Measurements from ENCODE around the gene EFHD1. TPM values are rescaled to one million over a fixed set of nuclear protein-coding genes. Genes with fewer than 3 reads are reported as not detected.
"Not testable (repeated sequence)": the region's sequence is repeated elsewhere in the genome, so short reads cannot be mapped to it uniquely, and the experiment has no call there.

EFHD1 gene
- polyA plus RNA-seq, 1 donor = 1.7 TPM

GRCh38 chr2:232634206-232635150 lies 1.1 kb downstream of the EFHD1 start:
- no peak overlapping the region for H3K27ac ChIP-seq (ENCODE audit: low read length)

GRCh38 chr2:232635376-232635775 lies 2.0 kb downstream of the EFHD1 start:
- 100% methylated on average over 1 of the region's 10 CpGs for WGBS (ENCODE audit: insufficient coverage, low lambda C conversion rate)
- H3K4me3 ChIP-seq (ENCODE audit: low read length) = not testable (repeated sequence)

More at GRCh38 chr2:232634206-232635150, 1.1 kb downstream of the EFHD1 start:
- peak overlapping the region; percentile 30 for H3K4me3 ChIP-seq (ENCODE audit: low read length)
- no peaks in the 10 kb centered on the region for H3K36me3 ChIP-seq (ENCODE audit: control insufficient read depth, insufficient read depth, low read length)
- peaks cover 12% of the 10 kb centered on the region for H3K4me1 ChIP-seq (ENCODE audit: control insufficient read depth, insufficient read depth, low read length)
- no CpG with 5 or more reads among the region's 61 CpGs for WGBS (ENCODE audit: insufficient coverage, low lambda C conversion rate)
- DNase-seq = no peak
- peaks cover 53% of the 10 kb centered on the region for H3K27me3 ChIP-seq (ENCODE audit: control insufficient read depth, insufficient read depth, low read length)
- peaks cover 7% of the 10 kb centered on the region for H3K9me3 ChIP-seq (ENCODE audit: control insufficient read depth, low read depth, low read length)

GRCh38 chr2:232635820-232636219 lies 2.4 kb downstream of the EFHD1 start:
- Histone ChIP-seq H3K27me3 (ENCODE audit: control insufficient read depth, insufficient read depth, low read length) (peaks cover 53% of the 10 kb centered on the region), H3K9me3 (ENCODE audit: control insufficient read depth, low read depth, low read length) (peaks cover 7% of the 10 kb centered on the region)
- no CpG with 5 or more reads among the region's 4 CpGs for WGBS (ENCODE audit: insufficient coverage, low lambda C conversion rate)

More at GRCh38 chr2:232635376-232635775, 2.0 kb downstream of the EFHD1 start:
- not testable (repeated sequence) for H3K9me3 ChIP-seq (ENCODE audit: control insufficient read depth, low read depth, low read length); H3K36me3 ChIP-seq (ENCODE audit: control insufficient read depth, insufficient read depth, low read length); H3K27ac ChIP-seq (ENCODE audit: low read length); DNase-seq
- H3K27me3 ChIP-seq (ENCODE audit: control insufficient read depth, insufficient read depth, low read length) = peaks cover 53% of the 10 kb centered on the region
- H3K4me1 ChIP-seq (ENCODE audit: control insufficient read depth, insufficient read depth, low read length) = peaks cover 12% of the 10 kb centered on the region

GRCh38 chr2:232636788-232637420 lies 3.5 kb downstream of the EFHD1 start:
- WGBS (ENCODE audit: insufficient coverage, low lambda C conversion rate) = 100% methylated on average over 2 of the region's 16 CpGs
- H3K4me1 ChIP-seq (ENCODE audit: control insufficient read depth, insufficient read depth, low read length) = peaks cover 12% of the 10 kb centered on the region
- no peaks in the 10 kb centered on the region for H3K36me3 ChIP-seq (ENCODE audit: control insufficient read depth, insufficient read depth, low read length)
- H3K27me3 ChIP-seq (ENCODE audit: control insufficient read depth, insufficient read depth, low read length) = peaks cover 46% of the 10 kb centered on the region
- H3K4me3 ChIP-seq (ENCODE audit: low read length) = no peak overlapping the region
- no peak for DNase-seq
- peaks cover 7% of the 10 kb centered on the region for H3K9me3 ChIP-seq (ENCODE audit: control insufficient read depth, low read depth, low read length)
- H3K27ac ChIP-seq (ENCODE audit: low read length) = no peak overlapping the region

More at GRCh38 chr2:232635820-232636219, 2.4 kb downstream of the EFHD1 start:
- H3K4me3 ChIP-seq (ENCODE audit: low read length) = no peak overlapping the region
- H3K36me3 ChIP-seq (ENCODE audit: control insufficient read depth, insufficient read depth, low read length) = no peaks in the 10 kb centered on the region
- no peak for DNase-seq
- no peak overlapping the region for H3K27ac ChIP-seq (ENCODE audit: low read length)
- H3K4me1 ChIP-seq (ENCODE audit: control insufficient read depth, insufficient read depth, low read length) = peaks cover 12% of the 10 kb centered on the region

- Histone ChIP-seq H3K9me3 (ENCODE audit: control insufficient read depth, low read depth, low read length) (peaks cover 6% of the 10 kb centered on the region), H3K27me3 (ENCODE audit: control insufficient read depth, insufficient read depth, low read length) (peaks cover 35% of the 10 kb centered on the region), H3K27ac (ENCODE audit: low read length) (no peak overlapping the region), H3K4me3 (ENCODE audit: low read length) (no peak overlapping the region), H3K36me3 (ENCODE audit: control insufficient read depth, insufficient read depth, low read length) (no peaks in the 10 kb centered on the region), H3K4me1 (ENCODE audit: control insufficient read depth, insufficient read depth, low read length) (peaks cover 8% of the 10 kb centered on the region)
- WGBS (ENCODE audit: insufficient coverage, low lambda C conversion rate) = 80% methylated on average over 1 of the region's 11 CpGs
- no peak for DNase-seq
Observed at GRCh38 chr2:232637866-232638583, 4.6 kb downstream of the EFHD1 start.

- no CpG with 5 or more reads among the region's 11 CpGs for WGBS (ENCODE audit: insufficient coverage, low lambda C conversion rate)
- no peak overlapping the region for H3K27ac ChIP-seq (ENCODE audit: low read length)
- no peaks in the 10 kb centered on the region for H3K9me3 ChIP-seq (ENCODE audit: control insufficient read depth, low read depth, low read length)
- peaks cover 2% of the 10 kb centered on the region for H3K4me1 ChIP-seq (ENCODE audit: control insufficient read depth, insufficient read depth, low read length)
- H3K4me3 ChIP-seq (ENCODE audit: low read length) = no peak overlapping the region
- no peaks in the 10 kb centered on the region for H3K36me3 ChIP-seq (ENCODE audit: control insufficient read depth, insufficient read depth, low read length)
- no peak for DNase-seq
- peaks cover 4% of the 10 kb centered on the region for H3K27me3 ChIP-seq (ENCODE audit: control insufficient read depth, insufficient read depth, low read length)
Observed at GRCh38 chr2:232641153-232641848, 7.9 kb downstream of the EFHD1 start.

GRCh38 chr2:232643147-232643425 lies 9.7 kb downstream of the EFHD1 start:
- H3K27ac ChIP-seq (ENCODE audit: low read length) = no peak overlapping the region
- H3K9me3 ChIP-seq (ENCODE audit: control insufficient read depth, low read depth, low read length) = no peaks in the 10 kb centered on the region
- no CpG with 5 or more reads among the region's 3 CpGs for WGBS (ENCODE audit: insufficient coverage, low lambda C conversion rate)
- H3K4me3 ChIP-seq (ENCODE audit: low read length) = no peak overlapping the region
- peaks cover 1% of the 10 kb centered on the region for H3K27me3 ChIP-seq (ENCODE audit: control insufficient read depth, insufficient read depth, low read length)
- no peaks in the 10 kb centered on the region for H3K36me3 ChIP-seq (ENCODE audit: control insufficient read depth, insufficient read depth, low read length)
- H3K4me1 ChIP-seq (ENCODE audit: control insufficient read depth, insufficient read depth, low read length) = no peaks in the 10 kb centered on the region
- no peak for DNase-seq

- 100% methylated on average over 2 of the region's 8 CpGs for WGBS (ENCODE audit: insufficient coverage, low lambda C conversion rate)
- no peak for DNase-seq
- no peaks in the 10 kb centered on the region for H3K4me1 ChIP-seq (ENCODE audit: control insufficient read depth, insufficient read depth, low read length)
- H3K27ac ChIP-seq (ENCODE audit: low read length) = no peak overlapping the region
- no peak overlapping the region for H3K4me3 ChIP-seq (ENCODE audit: low read length)
- H3K36me3 ChIP-seq (ENCODE audit: control insufficient read depth, insufficient read depth, low read length) = no peaks in the 10 kb centered on the region
- no peaks in the 10 kb centered on the region for H3K9me3 ChIP-seq (ENCODE audit: control insufficient read depth, low read depth, low read length)
- no peaks in the 10 kb centered on the region for H3K27me3 ChIP-seq (ENCODE audit: control insufficient read depth, insufficient read depth, low read length)
Observed at GRCh38 chr2:232643813-232644347, 10.5 kb downstream of the EFHD1 start.

- H3K9me3 ChIP-seq (ENCODE audit: control insufficient read depth, low read depth, low read length) = no peaks in the 10 kb centered on the region
- no peaks in the 10 kb centered on the region for H3K36me3 ChIP-seq (ENCODE audit: control insufficient read depth, insufficient read depth, low read length)
- no peaks in the 10 kb centered on the region for H3K27me3 ChIP-seq (ENCODE audit: control insufficient read depth, insufficient read depth, low read length)
- H3K4me3 ChIP-seq (ENCODE audit: low read length) = no peak overlapping the region
- no peak for DNase-seq
- WGBS (ENCODE audit: insufficient coverage, low lambda C conversion rate) = no CpG with 5 or more reads among the region's 6 CpGs
- no peaks in the 10 kb centered on the region for H3K4me1 ChIP-seq (ENCODE audit: control insufficient read depth, insufficient read depth, low read length)
- H3K27ac ChIP-seq (ENCODE audit: low read length) = no peak overlapping the region
Observed at GRCh38 chr2:232645061-232645460, 11.7 kb downstream of the EFHD1 start.

GRCh38 chr2:232646726-232647125 lies 13.3 kb downstream of the EFHD1 start:
- Histone ChIP-seq H3K27ac (ENCODE audit: low read length) (no peak overlapping the region), H3K4me1 (ENCODE audit: control insufficient read depth, insufficient read depth, low read length) (no peaks in the 10 kb centered on the region), H3K27me3 (ENCODE audit: control insufficient read depth, insufficient read depth, low read length) (no peaks in the 10 kb centered on the region), H3K36me3 (ENCODE audit: control insufficient read depth, insufficient read depth, low read length) (no peaks in the 10 kb centered on the region), H3K4me3 (ENCODE audit: low read length) (no peak overlapping the region), H3K9me3 (ENCODE audit: control insufficient read depth, low read depth, low read length) (no peaks in the 10 kb centered on the region)
- WGBS (ENCODE audit: insufficient coverage, low lambda C conversion rate) = no CpG with 5 or more reads among the region's 6 CpGs
- no peak for DNase-seq

Data from large intestine (tissue), 3 donors.